GM12878 (cell line): Measurements from ENCODE around the gene COA3. TPM values are rescaled to one million over a fixed set of nuclear protein-coding genes. Genes with fewer than 3 reads are reported as not detected.

Experiments
- ATAC-seq: fragments of 200-7000 bp; cut with Tn5 transposase; 3 replicates; pipeline ENCODE4 v1.9.1; 2020; ENCODE audit warnings: mild to moderate bottlenecking, moderate library complexity
- BruUV-seq: library from RNA; stranded (reverse); fragments of 400-500 nt; replicated peaks from 2 replicates; lab custom pipeline; 2021; lab: Mats Ljungman, UMichigan
- CTCF ChIA-PET: fragments of 300-600 bp; sonication (Branson Sonifier 250); formaldehyde crosslinking; extraction: SDS; loops from one replicate; lab custom pipeline; 2021; ENCODE audit warnings: inconsistent platforms; lab: Yijun Ruan, JAX
- POLR2A ChIA-PET: fragments of 350-600 bp; formaldehyde crosslinking; extraction: SDS; loops from one replicate; lab custom pipeline; 2021; ENCODE audit warnings: inconsistent platforms; lab: Charles Lee
- RAD21 ChIA-PET: fragments of 300-600 bp; sonication (Branson Sonifier 250); formaldehyde crosslinking; loops from one replicate; lab custom pipeline; 2023; ENCODE audit warnings: antibody characterized with exemption; ENCODE audit not compliant: unreplicated experiment; lab: Charles Lee
- SMC1A ChIA-PET: fragments of 300-600 bp; sonication (Branson Sonifier 250); formaldehyde crosslinking; loops from one replicate; lab custom pipeline; 2023; ENCODE audit not compliant: unreplicated experiment, uncharacterized antibody; lab: Charles Lee
- DNase-seq: peaks from one replicate; pipeline ENCODE4 v3.0.0-alpha.2; 2011; ENCODE audit warnings: low read depth, low spot score
- FAIRE-seq: peaks from 3 replicates; lab custom pipeline; 2011; peaks lifted over from hg19 to GRCh38; lab: Jason Lieb, UNC
- H2AFZ ChIP-seq: 2 replicates; pipeline ENCODE4 v1.6.0; 2011; ENCODE audit warnings: low read depth, low read length, control low read depth; ENCODE audit not compliant: control insufficient read depth
- H3K27ac ChIP-seq: 2 replicates; pipeline ENCODE4 v1.5.1; 2011; ENCODE audit warnings: control low read depth; ENCODE audit not compliant: control insufficient read depth, insufficient read depth
- H3K27me3 ChIP-seq, 2 experiments: replicated peaks in 1 of 2; 2 replicates each; pipeline versions ENCODE4 v1.6.0 to v1.6.1; 2011; ENCODE audit warnings: low read length in 1 of 2; ENCODE audit not compliant: control insufficient read depth in 2 of 2, insufficient read depth in 2 of 2
- H3K36me3 ChIP-seq, 2 experiments: 2 replicates each; pipeline ENCODE4 v1.5.1; 2011; ENCODE audit warnings: low read length in 1 of 2; ENCODE audit not compliant: control insufficient read depth in 2 of 2, insufficient read depth in 2 of 2
- H3K4me1 ChIP-seq: 2 replicates; pipeline ENCODE4 v1.6.1; 2011; ENCODE audit warnings: mild to moderate bottlenecking, low read length, moderate library complexity, mixed read lengths; ENCODE audit not compliant: control insufficient read depth, insufficient read depth
- H3K4me2 ChIP-seq: 2 replicates; pipeline ENCODE4 v1.6.0; 2011; ENCODE audit warnings: control low read depth; ENCODE audit not compliant: control insufficient read depth, insufficient read depth
- H3K4me3 ChIP-seq: fragments of 200-600 bp; sonication (generic); 2 replicates; pipeline ENCODE4 v1.5.1; 2016
- H3K79me2 ChIP-seq: 2 replicates; pipeline ENCODE4 v1.6.0; 2011; ENCODE audit warnings: low read length; ENCODE audit not compliant: control insufficient read depth, insufficient read depth
- H3K9ac ChIP-seq: 2 replicates; pipeline ENCODE4 v1.8.0; 2011; ENCODE audit warnings: low read length, control low read depth, mixed read lengths; ENCODE audit not compliant: control insufficient read depth, insufficient read depth
- H3K9me3 ChIP-seq: replicated peaks from 3 replicates; pipeline ENCODE4 v1.5.1; 2011; ENCODE audit warnings: mild to moderate bottlenecking, low read length; ENCODE audit not compliant: control insufficient read depth, insufficient read depth
- H4K20me1 ChIP-seq: 2 replicates; pipeline ENCODE4 v1.6.0; 2011; ENCODE audit not compliant: control insufficient read depth, insufficient read depth
- CHD2 ChIP-seq: IDR thresholded peaks from 2 replicates; pipeline ENCODE4 v1.6.1; 2011; ENCODE audit warnings: low read depth, low read length, improper control_type of control experiment, borderline replicate concordance
- CHD4 ChIP-seq: fragments of 200-600 bp; sonication (generic); IDR thresholded peaks from 2 replicates; pipeline ENCODE4 v1.6.1; 2016; ENCODE audit warnings: mild to moderate bottlenecking
- EED ChIP-seq: sonication (generic); IDR thresholded peaks from 2 replicates; pipeline ENCODE4 v1.6.1; 2016; ENCODE audit warnings: antibody characterized with exemption, low read depth
- ELK1 ChIP-seq: IDR thresholded peaks from 2 replicates; pipeline ENCODE4 v1.6.1; 2012; ENCODE audit warnings: low read depth, low read length, improper control_type of control experiment
- HCFC1 ChIP-seq: fragments of 150-350 bp; IDR thresholded peaks from 2 replicates; pipeline ENCODE4 v1.6.1; 2014; ENCODE audit warnings: low read length
- IRF3 ChIP-seq: fragments of 450-650 bp; IDR thresholded peaks from 2 replicates; pipeline ENCODE4 v1.6.1; 2014; ENCODE audit warnings: mild to moderate bottlenecking
- MLLT1 ChIP-seq: fragments of 450-650 bp; IDR thresholded peaks from 2 replicates; pipeline ENCODE4 v1.6.1; 2016; ENCODE audit warnings: mild to moderate bottlenecking
- NFYB ChIP-seq: IDR thresholded peaks from 2 replicates; pipeline ENCODE4 v1.6.1; 2011; ENCODE audit warnings: low read depth, mild to moderate bottlenecking, low read length, improper control_type of control experiment, moderate library complexity; ENCODE audit not compliant: insufficient read depth
- NKRF ChIP-seq: fragments of 450-650 bp; conservative IDR thresholded peaks from 2 replicates; pipeline ENCODE4 v1.6.1; 2017; ENCODE audit warnings: mild to moderate bottlenecking, moderate library complexity
- NR2C1 ChIP-seq: fragments of 450-650 bp; IDR thresholded peaks from 2 replicates; pipeline ENCODE4 v1.6.1; 2017; ENCODE audit warnings: antibody characterized with exemption, mild to moderate bottlenecking, moderate library complexity
- NR2C2 ChIP-seq: IDR thresholded peaks from 2 replicates; pipeline ENCODE4 v1.6.1; 2011; ENCODE audit warnings: borderline replicate concordance, low read depth; ENCODE audit not compliant: control insufficient read depth, insufficient read length
- POU2F2 ChIP-seq: IDR thresholded peaks from 3 replicates; pipeline ENCODE4 v1.6.1; 2011; ENCODE audit warnings: low read depth, mild to moderate bottlenecking, low read length, borderline replicate concordance
- RBBP5 ChIP-seq: fragments of 200-600 bp; sonication (generic); conservative IDR thresholded peaks from 2 replicates; pipeline ENCODE4 v1.6.1; 2016
- RELB ChIP-seq: fragments of 450-650 bp; IDR thresholded peaks from 2 replicates; pipeline ENCODE4 v1.6.1; 2017; ENCODE audit warnings: low read depth, mild to moderate bottlenecking, moderate library complexity
- SMARCA5 ChIP-seq: fragments of 450-650 bp; IDR thresholded peaks from 2 replicates; pipeline ENCODE4 v1.6.1; 2017; ENCODE audit warnings: mild to moderate bottlenecking
- SMC3 ChIP-seq: IDR thresholded peaks from 2 replicates; pipeline ENCODE4 v1.6.1; 2011; ENCODE audit warnings: low read length, improper control_type of control experiment, borderline replicate concordance
- WGBS: methylation state at CpG from one replicate; pipeline ENCODE4 v1.1.6; 2016; ENCODE audit warnings: low lambda C conversion rate; ENCODE audit not compliant: insufficient replicate concordance, insufficient coverage; ENCODE audit errors: missing lambda C conversion rate; 5-methylcytosine and 5-hydroxymethylcytosine counted together
- in situ Hi-C: fragments of 300-500 bp; cut with MboI; formaldehyde crosslinking; loops from 9 replicates; pipeline ENCODE4 v1.14.3; 2018; ENCODE audit warnings: mixed read lengths
- intact Hi-C: fragments of 100-400 bp; cut with micrococcal nuclease; formaldehyde crosslinking; loops from one replicate; pipeline ENCODE4 v1.14.2; 2022; ENCODE audit not compliant: unreplicated experiment
- polyA plus RNA-seq, 11 experiments: library from polyadenylated mRNA; depleted of rRNA in 4 of 11; unstranded in 6 of 11; stranded (reverse) in 5 of 11; fragments of >200 nt; fragmentation: Nextera tagmentation in 4 of 11; fragmentation: Illumina TruSeq in 1 of 11; extraction: Ambion mirVana in 4 of 11; extraction: Trizol in 1 of 11; gene quantifications; 1 replicate in 1 of 11; 2 replicates in 10 of 11; pipeline versions ENCODE4 v1.2.1 to v1.2.3, GENCODE V29; 2011 to 2016; ENCODE audit warnings: inconsistent platforms in 2 of 11, missing spikeins in 2 of 11, low read depth in 1 of 11
- total RNA-seq, 4 experiments: library from RNA; depleted of rRNA in 3 of 4; stranded (reverse); fragments of >200 nt in 3 of 4; fragmentation: Illumina TruSeq in 1 of 4; extraction: Trizol in 1 of 4; gene quantifications; 2 replicates each; pipeline versions ENCODE4 v1.2.1 to v1.2.3, GENCODE V29; 2013 to 2021

Gene COA3
- total and polyA plus RNA-seq, 10 of the 15 experiments (the other 5 are each of a cell fraction or from before 2014, with no cell fraction given), result 45.2 to 161 (median 64.6) TPM

DNA sequence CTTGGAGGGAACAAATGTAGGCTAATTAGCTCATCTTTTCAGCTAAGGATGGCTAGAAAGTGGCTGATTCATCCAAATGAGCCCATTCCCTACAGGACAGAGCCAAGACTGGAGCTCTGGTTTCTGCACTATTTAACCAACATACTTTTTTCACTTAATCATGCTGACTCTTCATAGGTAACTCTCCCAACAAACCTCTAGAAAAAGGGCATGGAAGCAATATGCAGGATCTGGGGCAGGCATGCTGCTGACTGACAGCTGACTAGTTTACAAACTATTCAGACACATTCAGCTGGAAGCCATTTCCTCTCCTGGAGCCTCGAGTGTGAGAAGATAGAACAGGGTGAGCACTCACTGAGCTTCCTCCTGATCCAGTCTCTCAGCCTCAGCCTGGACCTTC, 19.4 kb upstream of the COA3 start:
- Histone ChIP-seq H2AFZ (no peak overlapping the region), H3K4me2 (no peak overlapping the region), H3K27ac (no peak overlapping the region), H3K4me3 (no peak overlapping the region), H3K27me3 (no peaks in the 10 kb centered on the region), H4K20me1 (no peaks in the 10 kb centered on the region), H3K4me1 (peaks cover 3% of the 10 kb centered on the region; the same call in 1 of the 2 replicates), H3K36me3 (peaks cover 11 to 33% of the 10 kb centered on the region in 2 experiments), H3K9me3 (no peaks in the 10 kb centered on the region), H3K79me2 (peaks cover 8% of the 10 kb centered on the region), H3K9ac (no peak overlapping the region)
- in situ Hi-C loops, result no loop called here
- BruUV-seq, result no TSS peak
- ChIA-PET POLR2A (interaction anchor here (0.5 kb wide), 1 partner anchor 80 kb away, joined by 5 read pairs; no protein-coding TSS in a partner anchor), SMC1A (interaction anchor here (0.7 to 1.0 kb wide), 3 partner anchors 18 to 180 kb away, joined by 3 to 4 read pairs (median 3); partner anchors contain the start of gene RPL27), RAD21 (interaction anchor here (0.9 kb wide), 1 partner anchor 24 kb away, joined by 3 read pairs; no protein-coding TSS in a partner anchor), CTCF (interaction anchor here (0.7 to 2.2 kb wide), 7 partner anchors 13 to 240 kb away, joined by 3 to 8 read pairs (median 4); partner anchors contain the start of gene RPL27)
- FAIRE-seq (no peak), DNase-seq (no peak), ATAC-seq (no peak)
- WGBS, result 6% methylated on average over 1 of the region's 1 CpG
- intact Hi-C loops, result no loop called here
- TF ChIP-seq NKRF, result no peak
- TF ChIP-seq ELK1, result no peak
- no peak for TF ChIP-seq MLLT1
- TF ChIP-seq CHD4, result no peak
- TF ChIP-seq SMC3, result no peak
- TF ChIP-seq CHD2, result no peak
- no peak for TF ChIP-seq RELB
- no peak for TF ChIP-seq NFYB
- TF ChIP-seq NR2C1, result no peak
- TF ChIP-seq EED, result no peak
- TF ChIP-seq RBBP5, result no peak
- TF ChIP-seq HCFC1, result no peak
- TF ChIP-seq POU2F2, result no peak
- TF ChIP-seq SMARCA5, result no peak
- TF ChIP-seq IRF3, result no peak
- no peak for TF ChIP-seq NR2C2
